Measurements from ENCODE around the gene LILRA5. TPM values are rescaled to one million over a fixed set of nuclear protein-coding genes. Genes with fewer than 3 reads are reported as not detected.

LILRA5 gene
- total and polyA plus RNA-seq, 2 of the 4 experiments (the other 2 are of a cell fraction) = not detected

- Histone ChIP-seq H3K9me3 (ENCODE audit: control insufficient read depth, insufficient read depth, low read length) (peaks cover 10% of the 10 kb centered on the region), H3K4me3 (ENCODE audit: insufficient read depth, low read depth, low read length) (no peak overlapping the region), H3K23ac (ENCODE audit: low read depth, low read length) (no peak overlapping the region), H2BK120ac (ENCODE audit: low read depth, low read length) (no peak overlapping the region), H3K4me1 (ENCODE audit: control insufficient read depth, insufficient read depth, low read length) (no peaks in the 10 kb centered on the region), H3K36me3 (ENCODE audit: control insufficient read depth, insufficient read depth, low read length) (no peaks in the 10 kb centered on the region), H2BK20ac (ENCODE audit: low read depth, low read length) (no peak overlapping the region), H4K91ac (ENCODE audit: insufficient read depth, low read depth, low read length) (no peak overlapping the region), H3K27me3 (ENCODE audit: control insufficient read depth, insufficient read depth, low read length) (no peaks in the 10 kb centered on the region), H2AK5ac (ENCODE audit: low read depth, low read length) (no peak overlapping the region), H4K8ac (ENCODE audit: low read depth in 2 of 2, low read length in 2 of 2) (no peak overlapping the region), H3K27ac (ENCODE audit: insufficient read depth, low read length) (no peak overlapping the region), H3K18ac (ENCODE audit: low read depth, low read length) (no peak overlapping the region), H3K4me2 (ENCODE audit: low read depth, low read length) (no peak overlapping the region), H2BK15ac (ENCODE audit: low read depth, low read length) (no peak overlapping the region), H4K20me1 (ENCODE audit: insufficient read depth, low read length) (no peaks in the 10 kb centered on the region), H3K4ac (ENCODE audit: low read depth, low read length) (no peak overlapping the region), H3K14ac (replicated peaks; ENCODE audit: low read depth, low read length) (no peak overlapping the region), H3K56ac (ENCODE audit: extremely low read depth, insufficient read depth, low read length) (no peak overlapping the region), H2BK5ac (ENCODE audit: low read depth, low read length, poor library complexity, severe bottlenecking) (no peak overlapping the region), H4K5ac (ENCODE audit: low read depth, low read length) (no peak overlapping the region), H3K9me1 (ENCODE audit: insufficient read depth, low read length) (no peaks in the 10 kb centered on the region), H2AFZ (replicated peaks; ENCODE audit: low read length, poor library complexity) (no peak overlapping the region), H3K9ac (ENCODE audit: low read depth, low read length) (no peak overlapping the region), H2AK9ac (replicated peaks; ENCODE audit: low read depth, low read length, poor library complexity) (no peak overlapping the region), H3K79me1 (ENCODE audit: low read depth in 1 of 2, low read length in 2 of 2) (no peaks in the 10 kb centered on the region)
- CTCF ChIA-PET = no interaction called here
- DNase-seq (no peak), ATAC-seq (ENCODE audit: low read depth) (no peak)
- dilution Hi-C loops (cut with HindIII; ENCODE audit: low sequenced_read_pairs, unreplicated experiment) (no loop called here), in situ Hi-C loops (cut with MboI; ENCODE audit: low sequenced_read_pairs) (no loop called here), intact Hi-C loops (cut with micrococcal nuclease) (no loop called here)
- no TSS peak for BruUV-seq (replicated peaks)
- TF ChIP-seq NFE2L2 (IDR thresholded peaks at IDR 0.05; ENCODE audit: low read depth, low read length) (no peak), BHLHE40 (IDR thresholded peaks at IDR 0.05; ENCODE audit: low read depth, low read length) (no peak), CHD1 (IDR thresholded peaks at IDR 0.05; ENCODE audit: low read depth, low read length) (no peak), FOS (IDR thresholded peaks at IDR 0.05; ENCODE audit: low read depth, low read length) (no peak)
- 62% methylated on average over 3 of the region's 8 CpGs; no CpG with 5 or more reads in 1 of the 2 experiments for WGBS, 2 experiments (ENCODE audit: extremely low coverage in 2 of 2, insufficient read length in 1 of 2)
- POLR2A ChIA-PET (ENCODE audit: unreplicated experiment) = no interaction called here
These were observed 28.3 kb upstream of the LILRA5 start for GRCh38 chr19:54341295-54341694.

Data from IMR-90 (cell line).